Cortex of kidney (tissue), 1 donor: Measurements from ENCODE around the gene ANGPTL4.
"Not testable (repeated sequence)": the region's sequence is repeated elsewhere in the genome, so short reads cannot be mapped to it uniquely, and the experiment has no call there.

Experiments
- DNase-seq: peaks from one replicate; lab custom pipeline; 2025; lab: John Stamatoyannopoulos, UW

The ANGPTL4 gene

GRCh38 chr19:8334458-8335342, 29.3 kb upstream of the ANGPTL4 start:
- DNase-seq, result no peak

- no peak for DNase-seq
Measured at GRCh38 chr19:8335343-8336071, 28.4 kb upstream of the ANGPTL4 start.

GRCh38 chr19:8336072-8336569, 27.8 kb upstream of the ANGPTL4 start:
- no peak for DNase-seq

GRCh38 chr19:8336660-8337059, 27.3 kb upstream of the ANGPTL4 start:
- no peak for DNase-seq

GRCh38 chr19:8337728-8338127, 26.2 kb upstream of the ANGPTL4 start:
- DNase-seq, result no peak

- DNase-seq, result no peak
Measured at GRCh38 chr19:8338835-8339234, 25.1 kb upstream of the ANGPTL4 start.

- DNase-seq, result no peak
Measured at GRCh38 chr19:8340341-8341096, 23.4 kb upstream of the ANGPTL4 start.

GRCh38 chr19:8341504-8341903, 22.5 kb upstream of the ANGPTL4 start:
- DNase-seq, result not testable (repeated sequence)

- DNase-seq, result no peak
Measured at GRCh38 chr19:8342316-8342683, 21.7 kb upstream of the ANGPTL4 start.

GRCh38 chr19:8342684-8343482, 21.1 kb upstream of the ANGPTL4 start, which contains the start of gene KANK3:
Gene KANK3 (minus strand): TSS chr19:8343262. CDS start chr19:8337828, 5,434 bp downstream.
- no peak for DNase-seq

GRCh38 chr19:8343483-8343844, 20.5 kb upstream of the ANGPTL4 start:
- no peak for DNase-seq

GRCh38 chr19:8349629-8350372, 14.2 kb upstream of the ANGPTL4 start:
- not testable (repeated sequence) for DNase-seq

GRCh38 chr19:8352134-8352827, 11.7 kb upstream of the ANGPTL4 start:
- no peak for DNase-seq

- DNase-seq, result not testable (repeated sequence)
Measured at GRCh38 chr19:8352845-8353244, 11.1 kb upstream of the ANGPTL4 start.

- DNase-seq, result no peak
Measured at GRCh38 chr19:8355631-8356402, 8.1 kb upstream of the ANGPTL4 start.

- DNase-seq, result no peak
Measured at GRCh38 chr19:8357007-8357521, 6.9 kb upstream of the ANGPTL4 start.

- no peak for DNase-seq
Measured at GRCh38 chr19:8358948-8359347, 5.0 kb upstream of the ANGPTL4 start.

GRCh38 chr19:8360196-8360595, 3.8 kb upstream of the ANGPTL4 start:
- DNase-seq, result no peak
